SHP77 (cell line): ENCODE measurements around the gene SPRED3.
"Not testable (repeated sequence)": the region's sequence is repeated elsewhere in the genome, so short reads cannot be mapped to it uniquely, and the experiment has no call there.

ENCODE experiments used
- DNase-seq, 2 experiments: peaks; one replicate each; lab custom pipeline; 2025; lab: John Stamatoyannopoulos, UW

SPRED3 gene

GRCh38 chr19:38391911-38392464, 3.5 kb downstream of the SPRED3 start:
- DNase-seq, result no peak

DNA sequence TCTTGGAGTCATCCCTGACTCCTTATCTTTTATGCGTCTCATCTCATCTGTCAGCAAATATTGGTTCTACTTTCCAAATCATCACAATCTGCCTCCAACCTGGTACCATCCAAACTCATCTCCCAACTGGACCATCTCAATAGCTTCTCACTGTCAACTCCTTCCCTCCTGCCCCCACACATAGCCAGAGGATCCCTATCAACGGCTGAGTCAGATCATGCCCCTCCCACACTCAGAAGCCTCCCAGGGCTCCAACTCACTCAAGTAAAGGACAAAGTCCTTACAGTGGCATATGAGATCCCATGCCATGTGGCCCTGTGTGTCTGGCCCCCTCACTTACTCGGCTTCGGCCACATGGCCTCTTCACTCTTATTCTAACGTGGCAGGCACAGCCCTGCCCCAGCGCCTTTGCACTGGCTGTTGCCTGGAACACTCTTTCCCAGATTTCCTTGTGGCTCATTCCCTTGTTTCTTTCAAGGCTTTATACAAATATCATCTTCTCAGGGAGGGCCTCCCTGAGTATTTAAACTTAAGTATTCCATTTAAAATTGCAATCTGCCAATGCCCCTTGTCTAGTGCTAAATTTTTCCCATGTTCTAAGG, 4.3 kb downstream of the SPRED3 start:
- DNase-seq, result no peak

GRCh38 chr19:38394488-38394887, 6.0 kb downstream of the SPRED3 start:
- no peak for DNase-seq

DNA sequence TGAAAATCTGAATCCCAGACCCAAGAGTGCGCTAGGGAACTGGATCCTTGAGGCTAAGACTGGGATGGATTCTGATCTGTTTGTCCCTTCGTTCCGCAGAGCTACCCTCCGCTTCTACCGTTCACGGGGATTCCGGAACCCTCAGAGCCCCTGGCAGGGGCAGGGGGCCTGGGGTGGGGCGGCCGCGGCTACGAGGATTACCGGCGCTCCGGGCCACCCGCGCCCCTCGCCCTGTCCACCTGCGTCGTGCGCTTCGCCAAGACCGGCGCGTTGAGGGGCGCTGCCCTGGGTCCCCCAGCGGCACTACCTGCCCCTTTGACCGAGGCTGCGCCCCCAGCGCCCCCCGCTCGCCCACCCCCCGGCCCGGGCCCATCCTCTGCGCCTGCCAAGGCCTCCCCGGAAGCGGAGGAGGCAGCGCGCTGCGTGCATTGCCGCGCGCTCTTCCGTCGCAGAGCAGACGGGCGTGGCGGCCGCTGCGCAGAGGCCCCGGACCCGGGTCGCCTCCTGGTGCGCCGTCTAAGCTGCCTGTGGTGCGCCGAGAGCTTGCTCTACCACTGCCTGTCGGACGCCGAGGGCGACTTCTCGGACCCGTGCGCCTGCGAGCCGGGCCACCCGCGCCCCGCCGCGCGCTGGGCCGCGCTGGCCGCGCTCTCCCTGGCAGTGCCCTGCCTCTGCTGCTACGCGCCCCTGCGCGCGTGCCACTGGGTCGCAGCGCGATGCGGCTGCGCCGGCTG, 7.1 kb downstream of the SPRED3 start:
- DNase-seq, result no peak

- DNase-seq, result no peak
Measured at GRCh38 chr19:38399081-38399480, 10.6 kb downstream of the SPRED3 start.

DNA sequence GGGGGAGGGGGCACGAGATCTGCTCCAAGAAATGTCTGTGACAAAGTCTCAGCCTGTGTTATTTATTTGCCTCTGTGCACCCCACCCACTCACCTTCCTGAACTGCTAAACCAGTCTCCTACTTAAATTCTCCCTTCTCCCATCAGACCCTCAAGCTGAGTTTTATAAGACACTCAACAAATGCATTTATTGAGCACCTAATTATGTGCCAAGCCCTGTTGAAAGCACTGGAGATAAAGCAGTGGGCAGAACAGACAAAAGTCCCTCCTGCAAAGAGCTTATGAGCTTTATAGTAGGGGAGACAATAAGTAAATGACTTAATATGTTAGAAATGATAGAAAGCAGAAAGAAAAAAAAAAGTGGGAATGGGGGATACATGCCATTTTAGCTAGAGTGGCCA, 11.0 kb downstream of the SPRED3 start:
- DNase-seq, result no peak

DNA sequence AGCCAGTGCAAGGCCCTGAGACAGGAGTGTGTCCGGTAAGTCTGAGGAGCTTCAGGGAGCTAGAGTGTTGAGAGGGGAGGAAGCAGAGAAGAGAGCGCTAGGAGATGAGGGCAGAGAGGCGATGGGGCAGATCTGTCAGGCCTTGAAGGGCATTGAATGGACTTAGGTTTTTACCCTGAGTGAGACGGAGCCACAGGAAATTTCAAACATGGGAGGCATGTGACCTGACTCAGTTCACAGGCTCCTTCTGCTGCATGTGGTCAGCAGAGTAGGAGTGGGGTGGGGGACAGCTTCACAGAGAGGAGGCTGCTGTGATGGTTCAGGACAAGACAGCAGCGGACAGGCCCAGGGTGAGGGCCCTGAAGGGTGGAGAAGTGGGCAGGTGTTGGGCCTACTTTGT, 11.9 kb downstream of the SPRED3 start:
- DNase-seq, result no peak

DNA sequence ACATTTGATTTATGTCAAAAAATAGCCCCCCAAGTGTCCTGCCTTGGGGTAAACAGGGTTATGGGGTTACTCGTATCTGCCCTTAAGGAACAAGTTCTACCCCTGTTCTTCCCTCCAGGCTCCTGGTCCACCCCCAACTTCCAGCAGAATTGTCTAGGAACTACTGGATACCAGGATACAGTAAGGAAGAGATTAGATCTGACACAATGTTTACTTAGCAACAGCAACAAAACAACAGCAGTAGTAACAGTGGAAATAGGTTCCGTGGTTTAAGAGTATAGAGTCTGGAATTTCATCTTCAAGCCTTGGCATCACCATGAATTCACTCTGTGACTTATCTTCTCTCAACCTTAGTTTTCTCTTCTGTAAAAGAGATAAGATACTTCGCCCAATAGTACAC, 12.7 kb downstream of the SPRED3 start:
- DNase-seq, result no peak

GRCh38 chr19:38402623-38402966, 14.1 kb downstream of the SPRED3 start:
- DNase-seq, result no peak

DNA sequence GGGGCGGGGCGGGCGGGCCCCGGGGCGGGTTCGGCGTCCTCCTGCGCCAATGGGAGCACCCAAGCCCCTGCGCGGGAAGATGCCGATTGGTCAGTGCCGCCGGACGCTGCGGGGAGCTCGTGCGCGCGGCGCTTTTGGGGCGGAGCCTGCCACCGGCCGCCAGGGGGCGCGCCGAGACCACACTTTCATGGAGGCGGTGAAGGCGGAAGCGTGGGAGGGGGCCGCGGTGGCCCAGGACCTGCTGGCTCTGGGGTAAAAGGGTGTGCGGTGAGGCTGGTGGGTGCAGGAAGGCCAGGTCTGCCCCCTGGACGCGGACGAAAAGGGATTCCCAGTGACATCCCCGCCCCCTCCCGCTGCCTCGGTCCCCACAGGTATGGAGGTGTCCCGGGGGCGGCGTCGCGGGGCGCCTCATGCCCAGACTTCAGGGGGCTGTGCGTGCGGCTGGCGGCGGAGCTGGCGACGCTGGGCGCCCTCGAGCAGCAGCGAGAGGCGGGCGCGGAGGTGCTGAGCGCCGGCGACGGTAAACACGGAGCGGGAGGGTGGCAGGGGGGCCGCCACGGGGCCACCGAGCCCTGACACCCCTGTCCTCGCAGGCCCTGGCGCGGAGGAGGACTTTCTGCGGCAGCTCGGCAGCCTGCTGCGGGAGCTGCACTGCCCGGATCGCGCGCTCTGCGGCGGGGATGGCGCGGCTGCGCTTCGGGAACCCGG, 14.6 kb downstream of the SPRED3 start, which contains the start of gene FAM98C:
Gene FAM98C, plus strand, starts transcription at position 127 of the 708 bp plus-strand sequence. Its CDS starts 61 bp downstream, at position 188.
- DNase-seq, result peak; percentile 98 to 99

GRCh38 chr19:38404858-38405257, 16.4 kb downstream of the SPRED3 start:
- DNase-seq, result no peak

- no peak for DNase-seq
Measured at GRCh38 chr19:38405276-38405675, 16.8 kb downstream of the SPRED3 start.

DNA sequence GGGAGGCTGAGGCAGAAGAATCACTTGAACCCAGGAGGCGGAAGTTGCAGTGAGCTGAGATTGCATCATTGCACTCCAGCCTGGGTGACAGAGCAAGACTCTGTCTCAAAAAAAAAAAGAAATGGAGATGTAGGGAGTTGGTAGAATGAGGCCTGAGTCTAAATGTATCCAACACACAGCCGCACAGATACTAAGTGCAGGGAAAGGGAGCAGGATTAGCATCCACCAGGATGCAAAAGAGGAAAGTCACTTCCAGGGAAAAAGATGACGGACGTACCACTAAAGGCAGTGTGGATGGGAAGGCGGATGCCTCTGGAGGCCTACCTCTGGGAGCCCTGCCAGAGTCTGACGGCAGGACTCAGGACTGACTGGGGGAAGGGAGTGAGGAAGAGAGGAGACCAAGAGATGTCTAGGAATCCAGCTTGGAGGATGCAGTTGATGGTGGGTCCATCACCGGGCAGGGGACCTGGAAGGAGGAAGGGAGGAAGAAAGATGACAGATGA, 21.2 kb downstream of the SPRED3 start:
- no peak for DNase-seq

- not testable (repeated sequence) for DNase-seq
Measured at GRCh38 chr19:38410407-38410806, 21.9 kb downstream of the SPRED3 start.

DNA sequence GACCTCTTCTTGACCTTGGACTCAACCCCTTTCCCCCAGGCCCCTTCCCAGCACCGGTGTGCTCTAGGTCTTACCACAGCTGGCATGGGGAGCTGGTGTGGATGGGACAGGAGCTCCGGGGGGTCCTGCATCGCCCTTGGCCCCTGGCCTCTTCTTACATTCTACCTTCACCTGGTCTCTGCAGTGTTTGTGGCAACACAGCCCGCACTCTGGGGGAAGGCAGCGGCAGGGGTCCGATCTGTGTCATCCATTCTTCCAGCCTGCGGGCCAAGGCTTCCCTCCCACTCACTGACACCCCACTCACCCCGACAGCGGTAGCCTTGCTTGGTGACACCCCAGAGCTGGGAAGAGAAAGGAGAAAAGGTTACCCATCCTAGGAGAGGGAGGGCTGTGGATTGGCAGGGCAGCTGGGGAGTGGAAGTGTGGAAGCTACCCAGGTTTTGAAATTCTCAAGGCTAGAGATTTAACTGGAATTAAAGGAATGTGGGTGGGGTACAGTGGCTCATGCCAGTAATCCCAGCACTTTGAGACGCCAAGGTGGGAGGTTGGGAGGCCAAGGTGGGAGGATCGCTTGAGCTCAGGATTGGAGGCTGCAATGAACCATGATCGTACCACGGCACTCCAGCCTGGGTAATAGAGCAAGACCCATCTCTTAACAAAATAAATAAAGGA, 22.7 kb downstream of the SPRED3 start:
- DNase-seq, result no peak

DNA sequence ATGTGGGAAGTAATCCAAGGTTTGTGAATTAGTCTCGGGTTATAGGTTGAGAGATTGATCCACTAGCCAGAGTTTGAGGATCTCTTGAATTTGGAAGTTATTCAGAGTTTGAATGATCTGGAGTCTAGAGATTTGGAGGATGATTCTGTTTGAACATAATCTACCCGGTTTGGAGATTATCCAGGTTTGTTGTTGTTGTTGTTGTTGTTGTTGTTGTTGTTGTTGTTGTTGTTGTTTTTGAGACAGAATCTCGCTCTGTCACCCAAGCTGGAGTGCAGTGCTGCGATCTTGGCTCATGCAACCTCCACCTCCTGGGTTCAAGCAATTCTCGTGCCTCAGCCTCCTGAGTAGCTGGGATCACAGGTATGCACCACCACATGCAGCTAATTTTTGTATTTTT, 23.4 kb downstream of the SPRED3 start:
- DNase-seq, result not testable (repeated sequence)

DNA sequence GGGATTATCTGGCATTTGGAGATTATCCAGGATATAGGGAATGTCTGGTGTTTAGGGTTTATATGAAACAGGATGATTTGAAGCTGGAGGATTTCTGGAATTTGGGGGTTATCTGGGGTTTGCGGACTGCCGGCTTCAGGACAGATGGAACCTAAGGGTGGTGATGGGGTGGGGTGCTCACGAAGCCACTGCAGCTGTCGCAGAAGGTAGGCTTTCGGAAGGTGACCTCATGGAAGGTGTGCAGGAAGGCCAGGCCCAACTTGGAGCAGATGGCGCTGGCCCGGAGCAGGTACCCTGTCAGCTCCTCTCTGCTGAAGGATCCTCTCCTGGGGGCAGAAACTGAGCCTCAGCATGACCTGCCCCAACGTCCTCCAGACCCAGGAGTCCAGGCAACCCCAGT, 24.0 kb downstream of the SPRED3 start:
- DNase-seq, result no peak

DNA sequence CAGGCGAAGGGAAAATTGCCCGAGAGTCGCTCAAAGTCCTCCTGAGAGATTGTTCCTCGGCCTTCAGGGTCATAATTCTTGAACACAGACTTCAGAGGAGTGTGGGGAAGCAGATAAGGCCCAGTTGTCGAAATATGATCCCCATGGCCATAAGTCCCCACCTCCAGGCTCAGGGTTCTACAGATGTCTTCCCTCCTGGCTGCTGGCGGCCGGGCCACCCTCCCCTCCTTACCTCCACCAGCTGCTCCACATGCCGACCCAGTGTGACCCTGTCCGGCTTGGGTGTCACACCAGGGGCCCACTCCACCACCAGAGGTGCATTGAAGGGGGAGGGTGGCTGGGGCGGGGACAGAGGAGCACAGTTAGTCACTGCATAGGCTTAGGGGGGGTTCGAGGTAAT, 24.5 kb downstream of the SPRED3 start:
- no peak for DNase-seq

DNA sequence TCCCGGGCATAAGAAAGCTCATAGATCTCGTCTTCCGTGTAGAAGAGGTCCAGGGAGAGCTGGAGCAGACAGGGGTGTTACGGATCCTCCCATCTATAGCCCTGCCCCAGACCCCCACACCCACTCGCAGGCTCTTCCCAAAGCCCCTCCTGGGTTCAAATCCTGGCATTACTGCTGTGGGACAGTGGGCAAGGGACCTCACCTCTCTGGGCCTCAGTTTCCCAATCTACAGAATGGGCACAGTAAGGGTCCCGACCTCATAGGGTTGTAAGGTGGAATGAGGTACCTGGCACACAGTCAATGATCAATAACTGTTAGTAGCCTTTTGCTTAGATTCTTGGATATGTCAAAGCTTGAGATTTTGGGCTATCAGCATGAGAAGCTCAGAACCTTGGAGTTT, 24.9 kb downstream of the SPRED3 start:
- DNase-seq, result no peak

- no peak for DNase-seq
Measured at GRCh38 chr19:38417146-38417543, 28.6 kb downstream of the SPRED3 start.

- DNase-seq, result no peak
Measured at GRCh38 chr19:38417544-38418506, 29.3 kb downstream of the SPRED3 start.
